Lower lobe of right lung (tissue), 2 donors: ENCODE results near the gene HMCES. TPM values are rescaled to one million over a fixed set of nuclear protein-coding genes. Genes with fewer than 3 reads are reported as not detected.

Source experiments
- ATAC-seq, 2 donors: fragments of 200-7000 bp; cut with Tn5 transposase; one replicate each; pipeline ENCODE4 v1.9.1; 2020 to 2022; ENCODE audit warnings: mild to moderate bottlenecking in 2 of 2, moderate library complexity in 2 of 2
- DNase-seq: peaks from one replicate; pipeline ENCODE4 v3.0.0-alpha.2; 2020
- H3K27ac ChIP-seq: fragments of 200-600 bp; one replicate; pipeline ENCODE4 v1.8.0; 2022
- H3K27me3 ChIP-seq: fragments of 200-600 bp; one replicate; pipeline ENCODE4 v1.8.0; 2022; ENCODE audit warnings: low read depth
- H3K36me3 ChIP-seq: fragments of 200-600 bp; one replicate; pipeline ENCODE4 v1.8.0; 2022; ENCODE audit warnings: mild to moderate bottlenecking
- H3K4me1 ChIP-seq: fragments of 200-600 bp; one replicate; pipeline ENCODE4 v1.8.0; 2022
- H3K4me3 ChIP-seq: fragments of 200-600 bp; one replicate; pipeline ENCODE4 v1.8.0; 2022; ENCODE audit warnings: mild to moderate bottlenecking
- H3K9me3 ChIP-seq: fragments of 200-600 bp; one replicate; pipeline ENCODE4 v1.8.0; 2022
- intact Hi-C: fragments of 100-400 bp; cut with DNase I; formaldehyde crosslinking; loops from one replicate; pipeline ENCODE4 v1.11.0; 2022
- total RNA-seq: library from RNA; stranded (reverse); fragmentation: NEBNext Ultra II Directional; extraction: Animal tissue kit (Norgen Biotek cat#: 25700); gene quantifications from one replicate; pipeline ENCODE4 v1.2.1, GENCODE V29; 2021
- TF ChIP-seq, protein P1 (sequence below): fragments of 200-600 bp; IDR thresholded peaks from one replicate; pipeline ENCODE4 v1.8.0; 2022; ENCODE audit warnings: antibody characterized with exemption, mild to moderate bottlenecking
- donor health status: DM: no; HTN: yes; CAD: no; lungs with severe emphysema.

Gene HMCES
- total RNA-seq, 1 donor from 2014 or later = 28.1 TPM

DNA sequence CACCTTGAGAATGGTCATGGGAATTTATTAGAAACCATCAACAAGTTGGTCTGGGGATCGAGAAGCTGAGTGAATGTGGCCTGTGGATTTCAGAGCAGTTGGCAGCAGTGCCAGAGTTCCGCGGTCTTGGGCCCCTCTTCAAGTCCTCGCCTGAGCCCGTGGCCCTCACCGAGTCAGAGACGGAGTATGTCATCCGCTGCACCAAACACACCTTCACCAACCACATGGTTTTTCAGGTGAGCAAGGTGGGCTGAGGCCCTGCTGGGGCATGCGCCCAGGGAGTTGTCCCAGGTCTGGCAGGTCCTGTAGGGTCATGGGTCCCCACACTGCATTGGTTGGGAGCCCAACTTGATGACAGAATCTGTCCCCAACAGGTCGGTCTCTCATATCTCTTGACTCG lies 7.0 kb upstream of the HMCES start:
- no peaks in the 10 kb centered on the region for H3K27me3 ChIP-seq
- no peak overlapping the region for H3K4me3 ChIP-seq
- intact Hi-C loops = no loop called here
- peaks cover 100% of the 10 kb centered on the region for H3K36me3 ChIP-seq
- no peak for ATAC-seq
- no peak for DNase-seq
- H3K9me3 ChIP-seq = no peaks in the 10 kb centered on the region
- H3K4me1 ChIP-seq = no peaks in the 10 kb centered on the region
- no peak overlapping the region for H3K27ac ChIP-seq
- TF ChIP-seq, protein P1, sequence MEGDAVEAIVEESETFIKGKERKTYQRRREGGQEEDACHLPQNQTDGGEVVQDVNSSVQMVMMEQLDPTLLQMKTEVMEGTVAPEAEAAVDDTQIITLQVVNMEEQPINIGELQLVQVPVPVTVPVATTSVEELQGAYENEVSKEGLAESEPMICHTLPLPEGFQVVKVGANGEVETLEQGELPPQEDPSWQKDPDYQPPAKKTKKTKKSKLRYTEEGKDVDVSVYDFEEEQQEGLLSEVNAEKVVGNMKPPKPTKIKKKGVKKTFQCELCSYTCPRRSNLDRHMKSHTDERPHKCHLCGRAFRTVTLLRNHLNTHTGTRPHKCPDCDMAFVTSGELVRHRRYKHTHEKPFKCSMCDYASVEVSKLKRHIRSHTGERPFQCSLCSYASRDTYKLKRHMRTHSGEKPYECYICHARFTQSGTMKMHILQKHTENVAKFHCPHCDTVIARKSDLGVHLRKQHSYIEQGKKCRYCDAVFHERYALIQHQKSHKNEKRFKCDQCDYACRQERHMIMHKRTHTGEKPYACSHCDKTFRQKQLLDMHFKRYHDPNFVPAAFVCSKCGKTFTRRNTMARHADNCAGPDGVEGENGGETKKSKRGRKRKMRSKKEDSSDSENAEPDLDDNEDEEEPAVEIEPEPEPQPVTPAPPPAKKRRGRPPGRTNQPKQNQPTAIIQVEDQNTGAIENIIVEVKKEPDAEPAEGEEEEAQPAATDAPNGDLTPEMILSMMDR = no peak

DNA sequence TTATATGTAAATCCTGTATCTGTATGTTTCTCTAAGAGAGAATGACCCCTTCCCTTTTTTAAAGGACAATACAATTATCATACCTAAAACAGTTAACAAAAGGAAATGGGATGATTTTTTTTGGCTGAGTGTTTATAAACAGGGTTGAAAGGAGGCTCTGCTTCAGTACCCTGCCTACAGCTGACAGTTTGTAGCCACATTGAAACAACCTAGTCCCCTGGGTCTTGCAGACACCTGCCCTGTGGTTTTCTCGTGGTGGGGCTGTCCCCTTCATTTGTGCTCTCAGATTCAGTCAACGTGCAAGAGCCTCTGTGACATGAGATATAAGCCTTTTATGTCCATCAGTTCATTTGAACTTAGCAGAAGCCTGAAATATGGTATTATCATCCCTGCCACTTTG lies 2.3 kb upstream of the HMCES start:
- Histone ChIP-seq H3K4me3 (no peak overlapping the region), H3K4me1 (peaks cover 29% of the 10 kb centered on the region), H3K36me3 (peaks cover 68% of the 10 kb centered on the region), H3K27me3 (no peaks in the 10 kb centered on the region), H3K27ac (no peak overlapping the region), H3K9me3 (no peaks in the 10 kb centered on the region)
- DNase-seq (no peak), ATAC-seq (no peak)
- TF ChIP-seq, protein P1 = no peak
- intact Hi-C loops = no loop called here

DNA sequence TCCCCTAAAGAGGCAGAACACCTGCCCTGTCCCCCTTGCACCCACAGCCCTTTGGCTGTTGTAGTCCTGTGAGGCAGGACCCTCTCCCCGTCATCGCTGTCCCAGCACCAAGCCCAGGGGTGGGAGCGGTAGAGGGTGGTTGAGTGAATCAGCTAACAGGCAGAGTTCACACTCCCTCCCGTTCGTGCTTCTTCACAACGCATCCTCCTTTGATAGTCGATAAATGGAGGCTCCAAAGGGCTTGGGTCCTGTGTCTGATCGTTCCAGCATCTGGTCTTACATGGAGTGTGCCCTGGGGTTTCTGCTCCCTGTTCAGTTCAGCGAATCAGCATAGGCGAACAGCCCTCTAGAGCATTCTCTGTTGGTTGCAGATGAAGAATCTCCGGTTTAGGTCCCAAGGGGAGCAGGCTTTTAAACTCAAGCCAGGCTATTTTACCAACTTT lies 820 bp upstream of the HMCES start:
- Histone ChIP-seq H3K9me3 (no peaks in the 10 kb centered on the region), H3K27ac (peak overlapping the region; percentile 94), H3K36me3 (peaks cover 53% of the 10 kb centered on the region), H3K4me3 (peak overlapping the region; percentile 73), H3K27me3 (no peaks in the 10 kb centered on the region), H3K4me1 (peaks cover 31% of the 10 kb centered on the region)
- TF ChIP-seq, protein P1 = no peak
- intact Hi-C loops = no loop called here
- DNase-seq = no peak
- ATAC-seq = no peak

DNA sequence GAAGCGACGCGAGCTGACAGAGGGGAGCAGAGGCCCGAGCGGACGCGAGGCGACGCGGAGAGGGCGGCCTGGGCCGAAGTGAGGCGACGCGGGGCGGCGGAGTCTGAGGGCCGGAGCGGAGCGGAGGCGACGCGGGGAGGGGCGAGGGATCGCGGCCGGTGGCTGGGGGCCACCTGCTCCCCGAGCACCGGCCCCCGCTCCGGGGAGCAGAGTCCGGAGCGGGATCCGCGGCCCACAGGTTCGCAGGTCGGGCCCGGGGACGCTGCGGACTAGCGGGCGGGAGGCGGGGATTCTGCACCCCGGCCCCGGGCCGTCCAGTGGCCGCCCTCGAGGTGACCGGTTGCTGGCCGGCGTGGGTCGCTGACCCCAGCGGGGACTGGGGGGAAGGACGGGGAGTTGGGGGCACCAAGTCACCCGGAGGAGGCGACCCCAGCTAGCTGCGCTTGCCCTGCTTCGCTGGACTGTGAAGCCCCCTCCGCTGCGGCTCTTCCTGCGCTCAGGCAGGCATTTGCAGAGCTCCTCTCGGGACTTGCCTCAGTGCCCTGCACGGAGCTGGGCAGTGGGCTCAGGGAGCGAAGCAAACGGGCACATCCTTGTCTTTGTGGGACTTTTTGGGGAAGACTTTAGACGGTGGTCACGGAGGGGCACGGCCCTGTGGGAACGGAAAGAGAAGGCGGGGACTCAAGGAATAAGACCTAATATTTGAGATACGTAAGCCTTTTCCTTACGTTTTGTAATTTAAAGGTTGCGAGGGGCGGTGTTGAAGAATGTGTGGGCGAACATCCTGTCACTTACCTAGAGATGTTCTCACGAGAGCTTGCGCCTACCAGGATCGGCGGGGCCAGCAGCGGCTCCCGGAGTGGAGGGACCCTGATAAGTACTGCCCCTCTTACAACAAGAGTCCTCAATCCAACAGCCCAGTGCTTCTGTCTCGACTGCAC lies 566 bp downstream of the HMCES start:
- intact Hi-C loops = no loop called here
- ATAC-seq = peak; percentile 69 to 77
- Histone ChIP-seq H3K27me3 (no peaks in the 10 kb centered on the region), H3K9me3 (no peaks in the 10 kb centered on the region), H3K4me1 (peaks cover 31% of the 10 kb centered on the region), H3K4me3 (peak overlapping the region; percentile 73), H3K36me3 (peaks cover 48% of the 10 kb centered on the region), H3K27ac (peak overlapping the region; percentile 94)
- DNase-seq = peak; percentile 62
- TF ChIP-seq, protein P1 = no peak

DNA sequence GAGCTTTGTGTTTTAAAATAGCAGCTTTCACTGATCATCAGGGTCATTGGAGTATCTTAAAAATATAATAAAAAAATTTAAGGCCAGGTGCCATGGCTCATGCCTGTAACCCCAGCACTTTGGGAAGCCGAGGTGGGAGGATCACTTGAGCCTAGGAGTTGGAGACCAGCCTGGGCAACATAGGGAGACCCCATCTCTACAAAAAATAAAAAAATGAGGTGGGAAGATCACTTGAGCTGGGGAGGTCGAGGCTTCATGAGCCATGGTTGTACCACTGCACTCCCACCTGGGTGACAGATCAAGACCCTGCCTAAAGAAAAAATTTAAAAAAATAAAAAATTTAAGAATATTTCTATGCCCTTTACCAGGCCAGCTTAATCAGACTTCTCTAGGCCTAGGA lies 1.5 kb downstream of the HMCES start:
- Histone ChIP-seq H3K36me3 (peaks cover 39% of the 10 kb centered on the region), H3K9me3 (no peaks in the 10 kb centered on the region), H3K27me3 (no peaks in the 10 kb centered on the region), H3K4me3 (peak overlapping the region; percentile 73), H3K27ac (peak overlapping the region; percentile 94), H3K4me1 (peaks cover 31% of the 10 kb centered on the region)
- ATAC-seq (no peak), DNase-seq (no peak)
- intact Hi-C loops = no loop called here
- TF ChIP-seq, protein P1 = no peak
